A172 (cell line): ENCODE results near the gene NRG3. TPM values are rescaled to one million over a fixed set of nuclear protein-coding genes. Genes with fewer than 3 reads are reported as not detected.

ENCODE experiments used
- DNase-seq: peaks from one replicate; pipeline ENCODE4 v3.0.0-alpha.2; 2015; ENCODE audit warnings: low spot score
- total RNA-seq: library from RNA; depleted of rRNA; stranded (reverse); fragments of >200 nt; shearing (Covaris generic); gene quantifications from 2 replicates; pipeline ENCODE4 v1.2.3, GENCODE V29; 2014

NRG3 gene
- total RNA-seq, 1 experiment from 2014 or later, result 0.16 TPM

DNA sequence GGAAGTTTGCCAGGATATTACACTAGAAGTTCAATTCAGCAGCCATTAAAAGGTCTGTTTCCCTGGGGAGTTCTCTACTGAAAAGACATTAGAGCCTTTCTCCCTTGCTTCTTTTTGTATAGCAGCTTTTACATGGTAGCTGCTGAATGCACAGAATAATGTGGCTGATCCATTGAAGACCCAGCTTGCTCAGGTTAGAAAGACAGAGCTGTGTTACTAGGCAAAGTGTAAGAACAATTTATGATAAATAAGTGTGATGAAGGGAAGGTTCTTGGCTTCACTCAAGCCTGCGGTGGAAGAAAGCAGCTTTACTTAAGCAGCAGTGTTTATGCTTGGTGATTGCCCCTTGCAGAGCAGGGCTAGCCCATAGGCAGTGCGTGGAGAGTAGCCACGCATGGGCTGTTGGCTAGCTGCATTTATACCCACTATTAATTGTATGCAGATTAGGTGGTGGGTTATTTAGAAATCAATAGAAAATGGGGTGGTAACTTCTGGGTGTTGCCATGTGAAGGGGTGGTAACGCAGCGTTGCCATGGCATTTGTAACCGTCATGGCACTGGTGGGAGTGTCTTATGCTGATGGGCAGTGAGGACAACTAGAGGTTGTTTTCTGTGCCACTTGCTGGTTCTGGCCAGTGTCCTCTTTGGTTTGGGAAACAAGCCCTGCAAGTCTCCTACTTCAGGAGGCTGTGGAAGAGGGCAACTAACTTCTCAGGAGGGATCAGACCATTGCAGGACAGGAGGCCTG, 942.9 kb downstream of the NRG3 start:
- DNase-seq, result no peak

- no peak for DNase-seq
These were observed 946.0 kb downstream of the NRG3 start for GRCh38 chr10:82821043-82821442.

DNA sequence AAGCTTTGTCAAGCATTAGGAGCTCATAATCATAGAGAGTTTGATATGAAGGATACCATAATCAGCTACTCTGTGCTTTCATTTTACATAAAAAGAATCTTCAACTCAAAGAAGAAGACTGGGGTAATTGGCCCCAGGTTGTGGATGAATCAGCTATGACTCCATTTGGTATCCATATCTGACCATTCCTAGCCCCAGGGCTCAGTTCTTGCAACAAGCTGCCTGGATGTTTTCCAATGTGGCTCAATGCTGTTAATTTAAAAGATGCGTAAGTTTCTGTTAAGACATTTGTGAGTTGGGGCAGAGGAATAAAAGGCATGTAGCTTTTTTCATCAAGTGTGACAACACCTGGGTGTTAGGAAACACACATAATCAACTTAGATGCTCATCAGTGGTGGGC, 951.1 kb downstream of the NRG3 start:
- peak; percentile 58 for DNase-seq

- no peak for DNase-seq
These were observed 952.9 kb downstream of the NRG3 start for GRCh38 chr10:82827901-82828300.

GRCh38 chr10:82847242-82847641, 972.2 kb downstream of the NRG3 start:
- DNase-seq, result no peak

DNA sequence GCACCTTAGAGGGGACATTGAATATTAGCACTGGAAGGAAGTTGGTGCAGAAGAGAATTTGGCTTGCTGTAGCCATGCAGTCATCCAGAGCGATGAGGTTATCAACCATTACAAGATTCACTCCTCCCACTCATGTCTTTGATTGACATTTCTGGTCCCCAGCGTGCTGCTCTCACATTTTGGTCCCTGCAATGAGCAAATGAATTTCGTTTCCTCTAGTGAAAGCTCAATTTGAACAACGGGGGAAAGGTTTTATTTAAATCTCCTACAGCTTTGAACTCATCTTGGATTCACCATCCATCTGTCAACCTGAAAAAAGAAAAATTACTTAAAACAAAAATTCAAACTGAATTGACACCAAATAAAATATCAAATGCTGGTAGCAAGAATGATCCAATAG, 975.2 kb downstream of the NRG3 start:
- DNase-seq, result no peak

- DNase-seq, result no peak
These were observed 982.1 kb downstream of the NRG3 start for GRCh38 chr10:82856957-82857613.

- no peak for DNase-seq
These were observed 986.9 kb downstream of the NRG3 start for GRCh38 chr10:82861889-82862288.

DNA sequence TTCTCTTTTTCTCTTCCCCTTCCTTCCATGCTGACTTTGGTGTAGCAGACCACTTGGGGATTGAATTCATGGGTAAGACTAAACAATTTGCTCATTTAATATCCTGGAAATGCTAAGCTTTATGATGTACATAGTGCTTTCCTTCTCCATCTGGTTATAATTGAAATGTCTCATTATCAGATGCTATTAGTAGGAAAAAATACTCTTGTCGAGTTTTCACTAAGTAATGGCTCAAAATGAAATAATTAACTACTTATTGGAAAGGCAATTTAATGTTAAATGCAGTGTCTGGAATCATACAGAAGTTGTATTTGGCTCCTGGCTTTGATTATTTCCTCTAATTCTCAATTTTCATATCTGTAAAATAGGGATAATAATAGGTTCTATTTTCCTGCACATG, 990.4 kb downstream of the NRG3 start:
- DNase-seq, result no peak

DNA sequence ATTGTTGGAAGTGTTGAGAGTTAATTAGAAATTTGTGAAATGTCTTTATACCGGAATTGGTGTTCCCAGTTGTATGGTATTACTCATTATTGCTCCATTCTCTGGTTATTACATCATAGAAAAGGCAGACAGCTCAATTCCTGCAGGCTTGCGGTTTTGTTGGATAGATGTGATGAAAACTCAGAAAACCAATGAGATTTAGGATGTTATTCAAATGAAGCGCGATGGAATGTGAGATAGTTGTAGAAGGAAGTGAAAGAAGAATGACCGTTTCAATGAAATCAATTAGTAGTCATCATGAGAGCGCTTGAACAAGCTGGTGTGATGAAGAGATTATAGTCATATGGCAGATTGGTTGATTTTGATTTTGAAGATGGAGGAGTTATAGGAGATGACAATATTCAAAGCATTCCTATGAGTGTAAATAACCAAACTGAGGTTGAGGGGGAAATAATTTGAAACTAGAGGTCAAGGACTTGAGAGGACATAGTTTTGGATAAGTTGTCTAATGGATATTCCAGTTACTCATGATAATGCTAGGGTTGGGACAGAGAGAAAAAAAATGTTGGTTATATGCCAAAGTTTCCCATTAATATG, 991.5 kb downstream of the NRG3 start:
- peak; percentile 94 for DNase-seq

DNA sequence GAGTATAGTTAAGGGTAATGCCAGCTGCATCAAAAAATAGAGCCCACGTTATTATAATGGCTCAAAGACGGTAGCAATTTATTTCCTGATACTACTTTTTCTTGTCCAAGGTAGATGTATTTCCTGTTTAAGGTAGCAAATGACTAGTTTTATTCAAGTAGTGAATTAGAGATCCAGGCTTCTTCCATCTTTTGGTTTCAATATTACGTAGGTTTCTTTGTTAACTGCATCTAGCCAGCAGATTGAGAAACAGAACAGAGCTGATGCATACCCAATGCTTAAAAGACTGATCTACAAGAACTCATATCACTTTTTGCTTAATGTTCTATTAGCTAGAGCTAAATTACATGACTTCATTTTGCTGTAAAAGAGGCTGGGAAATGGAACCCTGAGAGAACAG, 992.1 kb downstream of the NRG3 start:
- DNase-seq, result peak; percentile 6

GRCh38 chr10:82874671-82875070, 999.7 kb downstream of the NRG3 start:
- peak; percentile 54 for DNase-seq

DNA sequence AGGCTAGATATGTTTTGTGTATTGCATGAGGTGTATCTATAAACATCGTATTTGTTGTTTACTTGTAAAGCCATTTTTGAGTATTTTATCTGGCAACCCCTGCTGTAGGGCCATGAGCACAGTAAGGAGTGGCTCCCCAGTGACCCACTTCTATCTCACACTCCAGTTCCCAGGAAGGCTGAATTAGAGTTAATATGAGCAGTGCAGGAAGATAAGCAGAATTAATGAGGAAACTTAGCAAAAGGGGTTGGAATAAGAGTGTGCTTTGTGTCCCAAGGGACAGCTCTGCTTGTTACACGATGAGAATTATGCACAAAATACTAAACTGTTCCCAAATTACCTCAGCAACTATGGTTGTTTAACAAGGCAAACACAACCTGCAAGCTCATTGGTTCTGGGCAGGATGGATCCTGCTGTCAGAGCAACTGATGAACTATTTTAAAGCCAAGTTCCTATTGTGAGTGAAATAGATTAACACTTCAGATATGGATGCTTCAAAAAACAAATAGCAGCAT, 1005.8 kb downstream of the NRG3 start:
- DNase-seq, result no peak

DNA sequence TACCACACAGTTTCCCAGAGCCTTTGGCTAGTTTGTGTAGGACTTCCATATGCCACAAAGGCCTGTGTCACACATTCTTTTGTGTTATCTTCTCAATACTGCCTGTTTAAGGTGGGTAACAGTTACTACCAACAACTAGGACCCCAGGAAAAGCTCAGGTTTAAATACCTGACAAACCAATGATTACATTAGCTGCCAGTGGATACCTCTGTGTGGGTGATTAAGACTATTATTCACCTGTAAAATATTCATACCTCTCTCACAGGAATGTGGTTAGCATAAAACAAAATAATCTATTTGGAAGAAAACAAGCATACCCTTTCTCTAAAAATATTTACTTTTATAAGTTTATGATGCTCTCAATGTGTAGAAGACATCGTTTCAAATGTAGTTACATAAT, 1007.7 kb downstream of the NRG3 start:
- no peak for DNase-seq

GRCh38 chr10:82883603-82884002, 1008.6 kb downstream of the NRG3 start:
- peak; percentile 14 for DNase-seq

GRCh38 chr10:82887488-82887887, 1012.5 kb downstream of the NRG3 start:
- no peak for DNase-seq

GRCh38 chr10:82888809-82889455, 1013.9 kb downstream of the NRG3 start:
- no peak for DNase-seq

DNA sequence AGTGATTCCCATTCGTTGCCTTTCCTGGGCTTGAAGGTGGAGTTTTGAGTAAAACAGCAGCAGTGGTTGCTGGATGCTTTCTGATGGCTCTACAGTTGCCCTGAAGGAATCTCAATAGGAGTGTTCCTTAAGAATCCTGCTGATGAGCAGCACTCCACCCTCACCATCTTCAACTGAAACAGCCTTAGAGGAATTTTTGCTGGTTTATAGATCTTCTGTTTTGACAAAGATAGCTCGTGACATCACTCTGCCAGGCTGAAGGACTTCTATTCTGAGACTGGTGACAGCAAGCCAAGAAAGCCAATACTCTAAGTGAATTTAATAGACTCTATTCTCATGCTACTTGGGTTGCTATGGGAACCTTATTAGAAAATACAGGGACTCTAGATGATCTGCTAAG, 1014.7 kb downstream of the NRG3 start:
- DNase-seq, result no peak

DNA sequence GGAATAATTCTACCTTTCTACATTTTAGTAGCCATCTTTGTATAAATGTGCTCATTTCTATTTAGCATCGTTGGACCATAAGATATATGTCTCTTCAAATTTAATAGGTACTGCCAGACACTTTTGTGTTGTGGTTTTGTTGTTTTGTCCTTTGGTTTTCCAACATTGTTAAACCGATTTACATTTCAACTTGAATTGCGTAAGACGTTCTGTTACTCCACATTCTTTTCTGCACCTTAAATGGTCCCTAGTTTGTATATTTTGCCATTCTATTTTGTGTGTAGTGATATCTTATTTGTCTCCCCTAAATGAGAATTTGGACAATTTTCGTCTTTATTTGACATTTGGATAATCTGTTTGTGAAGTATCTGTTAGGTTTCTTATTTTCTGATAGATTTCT, 1015.6 kb downstream of the NRG3 start:
- no peak for DNase-seq

- no peak for DNase-seq
These were observed 1033.1 kb downstream of the NRG3 start for GRCh38 chr10:82908096-82908495.

- no peak for DNase-seq
These were observed 1033.8 kb downstream of the NRG3 start for GRCh38 chr10:82908751-82909150.

- DNase-seq, result no peak
These were observed 1035.3 kb downstream of the NRG3 start for GRCh38 chr10:82910301-82910700.
